WTC11 (cell line): ENCODE measurements around the gene EPO. TPM values are rescaled to one million over a fixed set of nuclear protein-coding genes. Genes with fewer than 3 reads are reported as not detected.

Experiments used
- ATAC-seq: fragments of 200-7000 bp; cut with Tn5 transposase; 2 replicates; pipeline ENCODE4 v1.10.0; 2021; ENCODE audit warnings: mild to moderate bottlenecking, moderate library complexity
- CTCF ChIA-PET: fragments of 300-600 bp; sonication (Branson Sonifier 250); formaldehyde crosslinking; loops from one replicate; lab custom pipeline; 2021; ENCODE audit warnings: antibody characterized with exemption; lab: Charles Lee
- POLR2A ChIA-PET: fragments of 350-600 bp; sonication (Branson Sonifier 250); formaldehyde crosslinking; loops from one replicate; lab custom pipeline; 2021; ENCODE audit warnings: antibody characterized with exemption; lab: Charles Lee
- DNase-seq: peaks from one replicate; pipeline ENCODE4 v3.0.0; 2021; ENCODE audit warnings: low spot score
- H3K27ac Mint-ChIP-seq: 2 replicates; pipeline ENCODE4 v1.8.0; 2021; ENCODE audit warnings: mixed read lengths
- H3K27me3 Mint-ChIP-seq: 2 replicates; pipeline ENCODE4 v1.8.0; 2021; ENCODE audit warnings: low read depth, mild to moderate bottlenecking, moderate library complexity, mixed read lengths
- H3K36me3 Mint-ChIP-seq: 2 replicates; pipeline ENCODE4 v1.8.0; 2021; ENCODE audit warnings: mixed read lengths
- H3K4me1 Mint-ChIP-seq: 2 replicates; pipeline ENCODE4 v1.8.0; 2022; ENCODE audit warnings: mixed read lengths
- H3K4me3 Mint-ChIP-seq: 2 replicates; pipeline ENCODE4 v1.8.0; 2021; ENCODE audit warnings: mild to moderate bottlenecking, moderate library complexity, mixed read lengths
- H3K9me3 Mint-ChIP-seq: 2 replicates; pipeline ENCODE4 v1.8.0; 2021; ENCODE audit warnings: mixed read lengths
- ATF1 ChIP-seq: sonication (generic); formaldehyde crosslinking; IDR thresholded peaks from 2 replicates; pipeline ENCODE4 v1.8.1; 2023; ENCODE audit warnings: mild to moderate bottlenecking, moderate library complexity, missing genetic modification reagents
- EMX1 ChIP-seq: fragments of 250-450 bp; sonication (Bioruptor Pico); IDR thresholded peaks from 2 replicates; pipeline ENCODE4 v1.8.0; 2021; ENCODE audit warnings: mild to moderate bottlenecking
- ESRRA ChIP-seq: sonication (generic); formaldehyde crosslinking; IDR thresholded peaks from 2 replicates; pipeline ENCODE4 v1.8.1; 2022; ENCODE audit warnings: mild to moderate bottlenecking, missing genetic modification reagents, borderline replicate concordance
- GRHL2 ChIP-seq: fragments of 250-450 bp; sonication (Bioruptor Pico); IDR thresholded peaks from 2 replicates; pipeline ENCODE4 v1.8.0; 2022; ENCODE audit warnings: mild to moderate bottlenecking, moderate library complexity; ENCODE audit not compliant: insufficient replicate concordance, severe bottlenecking
- HMGXB4 ChIP-seq: sonication (generic); formaldehyde crosslinking; IDR thresholded peaks from 2 replicates; pipeline ENCODE4 v1.8.1; 2023; ENCODE audit warnings: mild to moderate bottlenecking, moderate library complexity, missing genetic modification reagents
- NFATC4 ChIP-seq: fragments of 250-450 bp; sonication (Bioruptor Pico); IDR thresholded peaks from 2 replicates; pipeline ENCODE4 v1.9.0; 2021; ENCODE audit warnings: mild to moderate bottlenecking
- NR1H2 ChIP-seq: sonication (generic); formaldehyde crosslinking; IDR thresholded peaks from 2 replicates; pipeline ENCODE4 v1.9.0; 2021; ENCODE audit warnings: mild to moderate bottlenecking, moderate library complexity, missing genetic modification reagents
- NR3C1 ChIP-seq: sonication (generic); formaldehyde crosslinking; conservative IDR thresholded peaks from 2 replicates; pipeline ENCODE4 v1.8.1; 2023; ENCODE audit warnings: low read depth, mild to moderate bottlenecking, missing genetic modification reagents
- SMAD4 ChIP-seq: sonication (generic); formaldehyde crosslinking; IDR thresholded peaks from 2 replicates; pipeline ENCODE4 v1.8.0; 2022; ENCODE audit warnings: mild to moderate bottlenecking, missing genetic modification reagents
- SOX15 ChIP-seq: fragments of 250-450 bp; sonication (Bioruptor Pico); IDR thresholded peaks from 2 replicates; pipeline ENCODE4 v1.9.0; 2021; ENCODE audit warnings: mild to moderate bottlenecking
- STAT6 ChIP-seq: sonication (generic); formaldehyde crosslinking; conservative IDR thresholded peaks from 2 replicates; pipeline ENCODE4 v1.8.1; 2023; ENCODE audit warnings: mild to moderate bottlenecking, low read depth, missing genetic modification reagents, moderate library complexity
- TP53 ChIP-seq: sonication (generic); formaldehyde crosslinking; IDR thresholded peaks from 2 replicates; pipeline ENCODE4 v1.8.1; 2023; ENCODE audit warnings: mild to moderate bottlenecking, missing genetic modification reagents
- ZBTB21 ChIP-seq: sonication (generic); formaldehyde crosslinking; IDR thresholded peaks from 2 replicates; pipeline ENCODE4 v1.8.1; 2023; ENCODE audit warnings: mild to moderate bottlenecking, missing genetic modification reagents, borderline replicate concordance
- ZNF138 ChIP-seq: sonication (generic); formaldehyde crosslinking; conservative IDR thresholded peaks from 2 replicates; pipeline ENCODE4 v1.8.1; 2022; ENCODE audit warnings: mild to moderate bottlenecking, moderate library complexity, missing genetic modification reagents
- ZNF396 ChIP-seq: fragments of 250-450 bp; sonication (Bioruptor Pico); IDR thresholded peaks from 2 replicates; pipeline ENCODE4 v1.8.0; 2021; ENCODE audit warnings: mild to moderate bottlenecking, moderate library complexity, borderline replicate concordance
- ZNF423 ChIP-seq: fragments of 250-450 bp; sonication (Bioruptor Pico); IDR thresholded peaks from 2 replicates; pipeline ENCODE4 v2.1.2; 2022; ENCODE audit warnings: mild to moderate bottlenecking, moderate library complexity
- ZNF671 ChIP-seq: fragments of 250-450 bp; sonication (Bioruptor Pico); IDR thresholded peaks from 2 replicates; pipeline ENCODE4 v1.8.0; 2021; ENCODE audit warnings: mild to moderate bottlenecking
- ZSCAN18 ChIP-seq: fragments of 250-450 bp; sonication (Bioruptor Pico); IDR thresholded peaks from 2 replicates; pipeline ENCODE4 v2.1.2; 2022; ENCODE audit warnings: mild to moderate bottlenecking, moderate library complexity
- total RNA-seq: library from RNA; stranded (reverse); gene quantifications from 3 replicates; pipeline ENCODE4 v1.2.3, GENCODE V29; 2021
- TF ChIP-seq, protein P1 (sequence below): sonication (generic); formaldehyde crosslinking; IDR thresholded peaks from 2 replicates; pipeline ENCODE4 v1.8.0; 2022; ENCODE audit warnings: missing genetic modification reagents
- TF ChIP-seq, protein P2 (sequence below): sonication (generic); formaldehyde crosslinking; IDR thresholded peaks from 2 replicates; pipeline ENCODE4 v1.8.0; 2022; ENCODE audit warnings: mild to moderate bottlenecking, missing genetic modification reagents
- TF ChIP-seq, protein P3 (sequence below): fragments of 250-450 bp; sonication (Bioruptor Pico); IDR thresholded peaks from 2 replicates; pipeline ENCODE4 v1.9.0; 2021; ENCODE audit warnings: mild to moderate bottlenecking, borderline replicate concordance
- TF ChIP-seq, protein P4 (sequence below): sonication (generic); formaldehyde crosslinking; IDR thresholded peaks from 2 replicates; pipeline ENCODE4 v1.8.0; 2023; ENCODE audit warnings: missing genetic modification reagents

EPO gene
- total RNA-seq, 1 experiment from 2014 or later: 0.63 TPM

DNA sequence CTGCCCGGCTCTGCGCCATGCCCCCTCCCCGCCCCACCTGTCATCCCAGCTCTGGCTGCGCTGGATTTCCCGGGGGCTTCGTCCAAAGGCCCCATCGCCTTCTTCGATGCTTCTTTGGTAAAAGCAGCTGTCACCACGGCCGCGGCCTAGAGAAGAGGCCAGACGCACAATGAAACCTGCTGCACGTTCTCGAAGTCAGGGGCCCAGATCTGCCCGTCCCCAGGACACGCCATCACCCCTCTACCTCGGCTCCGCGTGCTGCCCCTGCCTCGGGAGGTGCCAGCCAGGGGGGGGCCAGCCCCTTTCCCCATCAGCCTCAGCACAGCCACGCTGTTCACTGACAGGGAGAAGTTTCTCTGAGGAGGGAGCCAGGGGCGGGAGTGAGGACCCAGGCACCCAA, 33.0 kb upstream of the EPO start (continued):
- TF ChIP-seq, protein P1, sequence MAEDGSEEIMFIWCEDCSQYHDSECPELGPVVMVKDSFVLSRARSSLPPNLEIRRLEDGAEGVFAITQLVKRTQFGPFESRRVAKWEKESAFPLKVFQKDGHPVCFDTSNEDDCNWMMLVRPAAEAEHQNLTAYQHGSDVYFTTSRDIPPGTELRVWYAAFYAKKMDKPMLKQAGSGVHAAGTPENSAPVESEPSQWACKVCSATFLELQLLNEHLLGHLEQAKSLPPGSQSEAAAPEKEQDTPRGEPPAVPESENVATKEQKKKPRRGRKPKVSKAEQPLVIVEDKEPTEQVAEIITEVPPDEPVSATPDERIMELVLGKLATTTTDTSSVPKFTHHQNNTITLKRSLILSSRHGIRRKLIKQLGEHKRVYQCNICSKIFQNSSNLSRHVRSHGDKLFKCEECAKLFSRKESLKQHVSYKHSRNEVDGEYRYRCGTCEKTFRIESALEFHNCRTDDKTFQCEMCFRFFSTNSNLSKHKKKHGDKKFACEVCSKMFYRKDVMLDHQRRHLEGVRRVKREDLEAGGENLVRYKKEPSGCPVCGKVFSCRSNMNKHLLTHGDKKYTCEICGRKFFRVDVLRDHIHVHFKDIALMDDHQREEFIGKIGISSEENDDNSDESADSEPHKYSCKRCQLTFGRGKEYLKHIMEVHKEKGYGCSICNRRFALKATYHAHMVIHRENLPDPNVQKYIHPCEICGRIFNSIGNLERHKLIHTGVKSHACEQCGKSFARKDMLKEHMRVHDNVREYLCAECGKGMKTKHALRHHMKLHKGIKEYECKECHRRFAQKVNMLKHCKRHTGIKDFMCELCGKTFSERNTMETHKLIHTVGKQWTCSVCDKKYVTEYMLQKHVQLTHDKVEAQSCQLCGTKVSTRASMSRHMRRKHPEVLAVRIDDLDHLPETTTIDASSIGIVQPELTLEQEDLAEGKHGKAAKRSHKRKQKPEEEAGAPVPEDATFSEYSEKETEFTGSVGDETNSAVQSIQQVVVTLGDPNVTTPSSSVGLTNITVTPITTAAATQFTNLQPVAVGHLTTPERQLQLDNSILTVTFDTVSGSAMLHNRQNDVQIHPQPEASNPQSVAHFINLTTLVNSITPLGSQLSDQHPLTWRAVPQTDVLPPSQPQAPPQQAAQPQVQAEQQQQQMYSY: no peak
- no peak for TF ChIP-seq ESRRA (CRISPR knock-in tag)
- TF ChIP-seq NR1H2: no peak
- no peak for TF ChIP-seq HMGXB4
- TF ChIP-seq NFATC4: no peak
- TF ChIP-seq, protein P2, sequence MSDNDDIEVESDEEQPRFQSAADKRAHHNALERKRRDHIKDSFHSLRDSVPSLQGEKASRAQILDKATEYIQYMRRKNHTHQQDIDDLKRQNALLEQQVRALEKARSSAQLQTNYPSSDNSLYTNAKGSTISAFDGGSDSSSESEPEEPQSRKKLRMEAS (CRISPR knock-in tag): no peak
- no peak for TF ChIP-seq ATF1 (CRISPR knock-in tag)

DNA sequence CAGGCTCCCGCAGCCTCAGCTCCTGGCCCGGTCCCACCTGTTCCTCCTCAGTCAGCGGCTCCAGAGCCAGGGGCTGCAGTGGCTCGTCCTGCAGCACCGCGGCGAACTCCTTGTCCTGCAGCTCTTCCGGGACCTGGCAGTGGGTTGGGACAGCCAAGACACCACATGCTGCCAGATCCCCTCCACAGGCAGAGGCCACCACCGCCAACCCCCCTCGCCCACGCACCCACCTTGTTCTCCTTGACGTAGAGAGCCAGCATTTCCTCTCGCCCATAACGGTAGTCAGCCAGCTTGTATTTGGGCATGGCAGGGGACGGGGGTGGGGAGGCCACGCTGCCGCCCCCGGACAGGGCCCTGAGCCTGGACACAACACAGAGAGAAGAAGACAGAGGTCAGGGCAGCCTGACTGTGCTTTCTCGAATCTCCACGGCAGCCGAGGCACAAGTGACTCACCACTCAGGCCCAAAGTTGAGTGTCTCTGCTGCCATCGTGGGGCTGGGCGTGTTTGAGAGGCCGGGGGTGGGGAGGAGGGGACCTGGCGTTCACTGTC, 32.4 kb upstream of the EPO start:
- no peak overlapping the region for H3K27ac Mint-ChIP-seq
- no peaks in the 10 kb centered on the region for H3K9me3 Mint-ChIP-seq
- no peaks in the 10 kb centered on the region for H3K27me3 Mint-ChIP-seq
- DNase-seq (no peak), ATAC-seq (no peak)
- no peak overlapping the region for H3K4me3 Mint-ChIP-seq
- H3K36me3 Mint-ChIP-seq: peaks cover 31% of the 10 kb centered on the region
- H3K4me1 Mint-ChIP-seq: peaks cover 25% of the 10 kb centered on the region
- CTCF ChIA-PET: interaction anchor here (0.6 kb wide), 1 partner anchor 58 kb away, joined by 5 read pairs; no protein-coding TSS in a partner anchor
- POLR2A ChIA-PET: no interaction called here
- no peak for TF ChIP-seq EMX1 (CRISPR knock-in tag)
- TF ChIP-seq ZBTB21 (CRISPR knock-in tag): no peak
- TF ChIP-seq NR1H2: no peak
- TF ChIP-seq, protein P3, sequence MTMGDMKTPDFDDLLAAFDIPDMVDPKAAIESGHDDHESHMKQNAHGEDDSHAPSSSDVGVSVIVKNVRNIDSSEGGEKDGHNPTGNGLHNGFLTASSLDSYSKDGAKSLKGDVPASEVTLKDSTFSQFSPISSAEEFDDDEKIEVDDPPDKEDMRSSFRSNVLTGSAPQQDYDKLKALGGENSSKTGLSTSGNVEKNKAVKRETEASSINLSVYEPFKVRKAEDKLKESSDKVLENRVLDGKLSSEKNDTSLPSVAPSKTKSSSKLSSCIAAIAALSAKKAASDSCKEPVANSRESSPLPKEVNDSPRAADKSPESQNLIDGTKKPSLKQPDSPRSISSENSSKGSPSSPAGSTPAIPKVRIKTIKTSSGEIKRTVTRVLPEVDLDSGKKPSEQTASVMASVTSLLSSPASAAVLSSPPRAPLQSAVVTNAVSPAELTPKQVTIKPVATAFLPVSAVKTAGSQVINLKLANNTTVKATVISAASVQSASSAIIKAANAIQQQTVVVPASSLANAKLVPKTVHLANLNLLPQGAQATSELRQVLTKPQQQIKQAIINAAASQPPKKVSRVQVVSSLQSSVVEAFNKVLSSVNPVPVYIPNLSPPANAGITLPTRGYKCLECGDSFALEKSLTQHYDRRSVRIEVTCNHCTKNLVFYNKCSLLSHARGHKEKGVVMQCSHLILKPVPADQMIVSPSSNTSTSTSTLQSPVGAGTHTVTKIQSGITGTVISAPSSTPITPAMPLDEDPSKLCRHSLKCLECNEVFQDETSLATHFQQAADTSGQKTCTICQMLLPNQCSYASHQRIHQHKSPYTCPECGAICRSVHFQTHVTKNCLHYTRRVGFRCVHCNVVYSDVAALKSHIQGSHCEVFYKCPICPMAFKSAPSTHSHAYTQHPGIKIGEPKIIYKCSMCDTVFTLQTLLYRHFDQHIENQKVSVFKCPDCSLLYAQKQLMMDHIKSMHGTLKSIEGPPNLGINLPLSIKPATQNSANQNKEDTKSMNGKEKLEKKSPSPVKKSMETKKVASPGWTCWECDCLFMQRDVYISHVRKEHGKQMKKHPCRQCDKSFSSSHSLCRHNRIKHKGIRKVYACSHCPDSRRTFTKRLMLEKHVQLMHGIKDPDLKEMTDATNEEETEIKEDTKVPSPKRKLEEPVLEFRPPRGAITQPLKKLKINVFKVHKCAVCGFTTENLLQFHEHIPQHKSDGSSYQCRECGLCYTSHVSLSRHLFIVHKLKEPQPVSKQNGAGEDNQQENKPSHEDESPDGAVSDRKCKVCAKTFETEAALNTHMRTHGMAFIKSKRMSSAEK (CRISPR knock-in tag): no peak
- no peak for TF ChIP-seq ZNF671 (CRISPR knock-in tag)
- TF ChIP-seq ZNF396: no peak
- no peak for TF ChIP-seq ZSCAN18 (CRISPR knock-in tag)
- TF ChIP-seq ZNF138 (CRISPR knock-in tag): no peak
- TF ChIP-seq NR3C1 (CRISPR knock-in tag): no peak
- no peak for TF ChIP-seq STAT6
- no peak for TF ChIP-seq ZNF423 (CRISPR knock-in tag)
- no peak for TF ChIP-seq SMAD4
- TF ChIP-seq, protein P4, sequence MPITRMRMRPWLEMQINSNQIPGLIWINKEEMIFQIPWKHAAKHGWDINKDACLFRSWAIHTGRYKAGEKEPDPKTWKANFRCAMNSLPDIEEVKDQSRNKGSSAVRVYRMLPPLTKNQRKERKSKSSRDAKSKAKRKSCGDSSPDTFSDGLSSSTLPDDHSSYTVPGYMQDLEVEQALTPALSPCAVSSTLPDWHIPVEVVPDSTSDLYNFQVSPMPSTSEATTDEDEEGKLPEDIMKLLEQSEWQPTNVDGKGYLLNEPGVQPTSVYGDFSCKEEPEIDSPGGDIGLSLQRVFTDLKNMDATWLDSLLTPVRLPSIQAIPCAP (CRISPR knock-in tag): no peak
- TF ChIP-seq GRHL2: no peak
- no peak for TF ChIP-seq SOX15 (CRISPR knock-in tag)
- no peak for TF ChIP-seq TP53
